SK-N-SH (cell line): ENCODE results near the gene CUX1. TPM values are rescaled to one million over a fixed set of nuclear protein-coding genes. Genes with fewer than 3 reads are reported as not detected.

ENCODE experiments used
- CTCF ChIA-PET: fragments of 300-600, 350-600 bp; formaldehyde crosslinking; extraction: SDS; loops from one replicate; lab custom pipeline; 2021; lab: Yijun Ruan, JAX
- POLR2A ChIA-PET: fragments of 350-600 bp; sonication (Branson Sonifier 250); formaldehyde crosslinking; extraction: SDS; loops from one replicate; lab custom pipeline; 2020; ENCODE audit warnings: antibody characterized with exemption, inconsistent platforms; lab: Yijun Ruan, JAX
- DNase-seq: peaks from one replicate; pipeline ENCODE4 v3.0.0; 2012
- H2AFZ ChIP-seq: fragments of 200-600 bp; sonication (generic); 2 replicates; pipeline ENCODE4 v1.8.1; 2016; ENCODE audit warnings: antibody characterized with exemption, mild to moderate bottlenecking, low read depth
- H3F3A ChIP-seq: fragments of 200-600 bp; sonication (generic); replicated peaks from 2 replicates; pipeline ENCODE3; 2016; ENCODE audit warnings: antibody characterized with exemption, mild to moderate bottlenecking; ENCODE audit not compliant: insufficient read depth
- H3K27ac ChIP-seq, 2 experiments: fragments of 200-500 bp in 1 of 2; fragments of 200-600 bp in 1 of 2; sonication (Bioruptor generic) in 1 of 2; sonication (generic), shearing (Covaris generic) in 1 of 2; 2 replicates each; pipeline versions ENCODE4 v1.5.1 to v1.6.1; 2014 to 2016; ENCODE audit warnings: low read depth in 2 of 2, inconsistent platforms in 1 of 2, low read length in 1 of 2, mild to moderate bottlenecking in 1 of 2, mixed read lengths in 1 of 2
- H3K27me3 ChIP-seq: fragments of 200-600 bp; sonication (generic), shearing (Covaris generic); 2 replicates; pipeline ENCODE4 v1.6.1; 2016; ENCODE audit warnings: mixed run types; ENCODE audit not compliant: insufficient read depth
- H3K36me3 ChIP-seq, 2 experiments: fragments of 200-500 bp in 1 of 2; fragments of 200-600 bp in 1 of 2; sonication (Bioruptor generic) in 1 of 2; sonication (generic) in 1 of 2; replicated peaks in 1 of 2; 2 replicates each; pipeline versions ENCODE3 to v1.5.1; 2014 to 2016; ENCODE audit warnings: low read length in 1 of 2, mild to moderate bottlenecking in 1 of 2; ENCODE audit not compliant: insufficient read depth in 2 of 2, control insufficient read depth in 1 of 2
- H3K4me1 ChIP-seq, 2 experiments: fragments of 200-500 bp in 1 of 2; fragments of 200-600 bp in 1 of 2; sonication (Bioruptor generic) in 1 of 2; sonication (generic), shearing (Covaris generic) in 1 of 2; 2 replicates each; pipeline versions ENCODE4 v1.5.1 to v1.6.1; 2014 to 2016; ENCODE audit warnings: low read depth in 1 of 2, low read length in 1 of 2, mixed run types in 1 of 2; ENCODE audit not compliant: insufficient read depth in 2 of 2, control insufficient read depth in 1 of 2
- H3K4me2 ChIP-seq: fragments of 200-600 bp; sonication (generic), shearing (Covaris generic); 2 replicates; pipeline ENCODE4 v1.6.1; 2017; ENCODE audit warnings: mixed run types
- H3K4me3 ChIP-seq, 2 experiments: fragments of 200-500 bp in 1 of 2; fragments of 200-600 bp in 1 of 2; sonication (Bioruptor generic) in 1 of 2; sonication (generic), shearing (Covaris generic) in 1 of 2; 2 replicates each; pipeline versions ENCODE4 v1.5.1 to v1.8.1; 2014 to 2016; ENCODE audit warnings: low read depth in 2 of 2, inconsistent platforms in 1 of 2, low read length in 1 of 2, mild to moderate bottlenecking in 1 of 2, mixed read lengths in 1 of 2, moderate library complexity in 1 of 2
- H3K79me2 ChIP-seq: fragments of 200-600 bp; sonication (generic); 2 replicates; pipeline ENCODE4 v1.8.1; 2017; ENCODE audit warnings: mild to moderate bottlenecking; ENCODE audit not compliant: insufficient read depth
- H3K9ac ChIP-seq: fragments of 200-600 bp; sonication (generic); 2 replicates; pipeline ENCODE4 v1.6.1; 2017; ENCODE audit warnings: mixed run types
- H3K9me2 ChIP-seq: fragments of 200-600 bp; sonication (generic); 2 replicates; pipeline ENCODE4 v1.6.1; 2017; ENCODE audit warnings: mixed run types
- H3K9me3 ChIP-seq: fragments of 200-600 bp; sonication (generic); 2 replicates; pipeline ENCODE4 v1.6.1; 2017; ENCODE audit warnings: mixed run types, mild to moderate bottlenecking, moderate library complexity
- H4K20me1 ChIP-seq: fragments of 200-600 bp; sonication (generic); 2 replicates; pipeline ENCODE4 v1.6.1; 2017; ENCODE audit warnings: mild to moderate bottlenecking, mixed run types; ENCODE audit not compliant: insufficient read depth
- CTCF ChIP-seq: fragments of 200-600 bp; sonication (generic); IDR thresholded peaks from 2 replicates; pipeline ENCODE4 v1.6.1; 2017; ENCODE audit warnings: antibody characterized with exemption, mild to moderate bottlenecking, moderate library complexity
- FOSL2 ChIP-seq: IDR thresholded peaks from 2 replicates; pipeline ENCODE4 v1.4.0; 2012; ENCODE audit warnings: low read depth, mild to moderate bottlenecking, moderate library complexity, borderline replicate concordance
- GATA2 ChIP-seq: sonication (generic); formaldehyde crosslinking; IDR thresholded peaks from 2 replicates; pipeline ENCODE4 v1.5.0; 2020; ENCODE audit warnings: mild to moderate bottlenecking, missing genetic modification reagents
- MXI1 ChIP-seq: IDR thresholded peaks from 2 replicates; pipeline ENCODE4 v1.6.1; 2012; ENCODE audit warnings: mild to moderate bottlenecking, low read depth, low read length, improper control_type of control experiment
- NFIC ChIP-seq: IDR thresholded peaks from 2 replicates; pipeline ENCODE4 v1.4.0; 2012; ENCODE audit warnings: borderline replicate concordance
- POLR2AphosphoS5 ChIP-seq: IDR thresholded peaks from 2 replicates; pipeline ENCODE4 v1.6.1; 2012; ENCODE audit warnings: low read depth, low read length
- RCOR1 ChIP-seq: fragments of 150-350 bp; IDR thresholded peaks from 2 replicates; pipeline ENCODE4 v1.6.1; 2017; ENCODE audit warnings: antibody characterized with exemption, low read length
- REST ChIP-seq: IDR thresholded peaks from 2 replicates; pipeline ENCODE4 v1.6.1; 2012; ENCODE audit warnings: mild to moderate bottlenecking, low read depth, low read length, moderate library complexity
- RFX5 ChIP-seq: IDR thresholded peaks from 2 replicates; pipeline ENCODE4 v1.6.1; 2012; ENCODE audit warnings: mild to moderate bottlenecking, improper control_type of control experiment, low read length
- RXRA ChIP-seq: IDR thresholded peaks from 2 replicates; pipeline ENCODE4 v1.4.0; 2012; ENCODE audit warnings: low read depth, mild to moderate bottlenecking, borderline replicate concordance
- SIN3A ChIP-seq: IDR thresholded peaks from 2 replicates; pipeline ENCODE4 v1.6.1; 2012; ENCODE audit warnings: low read depth, mild to moderate bottlenecking, low read length, moderate library complexity, borderline replicate concordance
- USF1 ChIP-seq: IDR thresholded peaks from 2 replicates; pipeline ENCODE4 v1.4.0; 2012; ENCODE audit warnings: low read depth, borderline replicate concordance
- USF2 ChIP-seq: fragments of 150-350 bp; IDR thresholded peaks from 2 replicates; pipeline ENCODE4 v1.6.1; 2017; ENCODE audit warnings: antibody characterized with exemption, low read length, low read depth, borderline replicate concordance
- WGBS: methylation state at CpG from one replicate; pipeline ENCODE4 v1.1.6; 2017; ENCODE audit warnings: low lambda C conversion rate; 5-methylcytosine and 5-hydroxymethylcytosine counted together
- polyA plus RNA-seq, 3 experiments: library from polyadenylated mRNA; depleted of rRNA; stranded (reverse); fragments of >200 nt; gene quantifications; 2 replicates each; pipeline ENCODE4 v1.2.3, GENCODE V29; 2012

The CUX1 gene
- polyA plus RNA-seq, 1 of the 3 experiments (the other 2 are of a cell fraction) = 68.6 TPM

- POLR2A ChIA-PET = no interaction called here
- TF ChIP-seq SIN3A = no peak
- TF ChIP-seq REST = no peak
- no peak for TF ChIP-seq USF1
- no peak for TF ChIP-seq MXI1
- no peak for TF ChIP-seq NFIC
- TF ChIP-seq RCOR1 = no peak
- no peak for TF ChIP-seq USF2
- TF ChIP-seq RXRA = no peak
- TF ChIP-seq POLR2AphosphoS5 = no peak
- no peak for TF ChIP-seq FOSL2
- TF ChIP-seq CTCF = no peak
- no peak for TF ChIP-seq RFX5
- TF ChIP-seq GATA2 = no peak
- no peak overlapping the region for H3K4me2 ChIP-seq
- H2AFZ ChIP-seq = no peak overlapping the region
- no peaks in the 10 kb centered on the region for H3K27me3 ChIP-seq
- no peak overlapping the region for H3K4me3 ChIP-seq
- H3K4me1 ChIP-seq = peaks cover 0 to 2% of the 10 kb centered on the region in 2 experiments; a peak in 1 of 4 replicates
- H3K9ac ChIP-seq = no peak overlapping the region
- H3F3A ChIP-seq = no peaks in the 10 kb centered on the region
- H3K36me3 ChIP-seq = peaks cover 0 to 3% of the 10 kb centered on the region in 2 experiments
- no peak overlapping the region for H3K27ac ChIP-seq
- no peaks in the 10 kb centered on the region for H3K79me2 ChIP-seq
- CTCF ChIA-PET = no interaction called here
- 97% methylated on average over 10 of the region's 10 CpGs for WGBS
- H3K9me2 ChIP-seq = no peaks in the 10 kb centered on the region
- no peaks in the 10 kb centered on the region for H3K9me3 ChIP-seq
- H4K20me1 ChIP-seq = no peaks in the 10 kb centered on the region
- no peak for DNase-seq
These were observed 329.6 kb downstream of the CUX1 start for GRCh38 chr7:102147008-102147407.
